ENCODE data around the gene CITED4. TPM values are rescaled to one million over a fixed set of nuclear protein-coding genes. Genes with fewer than 3 reads are reported as not detected.

CITED4 gene
- total and polyA plus RNA-seq, 10 of the 15 experiments (the other 5 are each of a cell fraction or from before 2014, with no cell fraction given): 0.13 to 0.64 (median 0.26) TPM; not detected in 6

GRCh38 chr1:40905061-40905460 lies 42.9 kb upstream of the CITED4 start:
- H4K20me1 ChIP-seq (ENCODE audit: control insufficient read depth, insufficient read depth): no peaks in the 10 kb centered on the region
- no peak for TF ChIP-seq WRNIP1 (IDR thresholded peaks at IDR 0.05; ENCODE audit: borderline replicate concordance, low read depth, low read length)
- TF ChIP-seq EED (IDR thresholded peaks at IDR 0.05; ENCODE audit: low read depth): no peak
- no peak for TF ChIP-seq HDAC6 (IDR thresholded peaks at IDR 0.05; ENCODE audit: unreplicated experiment)
- TF ChIP-seq PML (IDR thresholded peaks at IDR 0.05; ENCODE audit: low read length): no peak
- TF ChIP-seq LARP7 (IDR thresholded peaks at IDR 0.05): no peak
- in situ Hi-C loops (cut with MboI): no loop called here
- H2AFZ ChIP-seq (ENCODE audit: control insufficient read depth, low read depth, low read length): no peak overlapping the region
- no peak overlapping the region for H3K27ac ChIP-seq (ENCODE audit: control insufficient read depth, insufficient read depth)
- SMC1A ChIA-PET (ENCODE audit: uncharacterized antibody, unreplicated experiment): interaction anchor here (0.6 to 1.5 kb wide), 2 partner anchors 21 to 43 kb away, joined by 3 to 4 read pairs; no protein-coding TSS in a partner anchor
- H3K79me2 ChIP-seq (ENCODE audit: control insufficient read depth, insufficient read depth, low read length): no peaks in the 10 kb centered on the region
- POLR2A ChIA-PET: no interaction called here
- H3K9ac ChIP-seq (ENCODE audit: control insufficient read depth, insufficient read depth, low read length): no peak overlapping the region
- ATAC-seq: no peak
- 56% methylated on average over 4 of the region's 4 CpGs for WGBS (ENCODE audit: insufficient coverage, insufficient replicate concordance, low lambda C conversion rate, missing lambda C conversion rate)
- no peaks in the 10 kb centered on the region for H3K36me3 ChIP-seq (ENCODE audit: control insufficient read depth in 2 of 2, insufficient read depth in 2 of 2, low read length in 1 of 2)
- H3K4me1 ChIP-seq (ENCODE audit: control insufficient read depth, insufficient read depth, low read length): no peaks in the 10 kb centered on the region
- RAD21 ChIA-PET (ENCODE audit: unreplicated experiment): no interaction called here
- CTCF ChIA-PET: interaction anchor here (1.2 kb wide), 1 partner anchor 48 kb away, joined by 4 read pairs; no protein-coding TSS in a partner anchor
- H3K4me2 ChIP-seq (ENCODE audit: control insufficient read depth, insufficient read depth): no peak overlapping the region
- H3K27me3 ChIP-seq (replicated peaks in 1 of 2; ENCODE audit: control insufficient read depth in 2 of 2, insufficient read depth in 2 of 2, low read length in 1 of 2): no peaks in the 10 kb centered on the region
- DNase-seq (ENCODE audit: low read depth, low spot score): no peak
- no peaks in the 10 kb centered on the region for H3K9me3 ChIP-seq (replicated peaks; ENCODE audit: control insufficient read depth, insufficient read depth, low read length)
- no peak overlapping the region for H3K4me3 ChIP-seq
- intact Hi-C loops (cut with micrococcal nuclease; ENCODE audit: unreplicated experiment): no loop called here
- FAIRE-seq: no peak
- BruUV-seq (replicated peaks): no TSS peak

- ChIA-PET RAD21 (ENCODE audit: unreplicated experiment) (no interaction called here), CTCF (interaction anchor here (0.6 to 1.1 kb wide), 2 partner anchors 49 to 53 kb away, joined by 3 read pairs; no protein-coding TSS in a partner anchor), SMC1A (ENCODE audit: uncharacterized antibody, unreplicated experiment) (interaction anchor here (0.6 kb wide), 1 partner anchor 22 kb away, joined by 3 read pairs; no protein-coding TSS in a partner anchor), POLR2A (interaction anchor here (0.7 to 1.2 kb wide), 2 partner anchors 14 to 17 kb away, joined by 3 read pairs; no protein-coding TSS in a partner anchor)
- H3K36me3 ChIP-seq (ENCODE audit: control insufficient read depth in 2 of 2, insufficient read depth in 2 of 2, low read length in 1 of 2): no peaks in the 10 kb centered on the region
- H3K9me3 ChIP-seq (replicated peaks; ENCODE audit: control insufficient read depth, insufficient read depth, low read length): no peaks in the 10 kb centered on the region; the same call in 2 of the 3 replicates
- in situ Hi-C loops (cut with MboI) (no loop called here), intact Hi-C loops (cut with micrococcal nuclease; ENCODE audit: unreplicated experiment) (no loop called here)
- no peak overlapping the region for H3K9ac ChIP-seq (ENCODE audit: control insufficient read depth, insufficient read depth, low read length)
- ATAC-seq: no peak
- H3K4me3 ChIP-seq: no peak overlapping the region
- H3K27ac ChIP-seq (ENCODE audit: control insufficient read depth, insufficient read depth): no peak overlapping the region
- BruUV-seq (replicated peaks): no TSS peak
- peaks cover 4% of the 10 kb centered on the region; the same call in 1 of the 2 replicates for H3K4me1 ChIP-seq (ENCODE audit: control insufficient read depth, insufficient read depth, low read length)
- H2AFZ ChIP-seq (ENCODE audit: control insufficient read depth, low read depth, low read length): no peak overlapping the region
- FAIRE-seq: no peak
- WGBS (ENCODE audit: insufficient coverage, insufficient replicate concordance, low lambda C conversion rate, missing lambda C conversion rate): 42% methylated on average over 1 of the region's 1 CpG
- H3K27me3 ChIP-seq (replicated peaks in 1 of 2; ENCODE audit: control insufficient read depth in 2 of 2, insufficient read depth in 2 of 2, low read length in 1 of 2): no peaks in the 10 kb centered on the region
- no peaks in the 10 kb centered on the region for H4K20me1 ChIP-seq (ENCODE audit: control insufficient read depth, insufficient read depth)
- no peak for DNase-seq (ENCODE audit: low read depth, low spot score)
- no peak overlapping the region for H3K4me2 ChIP-seq (ENCODE audit: control insufficient read depth, insufficient read depth)
- H3K79me2 ChIP-seq (ENCODE audit: control insufficient read depth, insufficient read depth, low read length): no peaks in the 10 kb centered on the region
- TF ChIP-seq ZNF592 (IDR thresholded peaks at IDR 0.05): no peak
- TF ChIP-seq E2F8 (IDR thresholded peaks at IDR 0.05; ENCODE audit: low read depth, partially characterized antibody): no peak
- no peak for TF ChIP-seq RELA (IDR thresholded peaks at IDR 0.05; ENCODE audit: borderline replicate concordance, partially characterized antibody)
- no peak for TF ChIP-seq POLR2AphosphoS5 (IDR thresholded peaks at IDR 0.05; ENCODE audit: low read length)
- TF ChIP-seq BCL11A (IDR thresholded peaks at IDR 0.05; ENCODE audit: low read depth, low read length): no peak
- TF ChIP-seq SREBF1 (IDR thresholded peaks at IDR 0.05; ENCODE audit: low read length): no peak
- no peak for TF ChIP-seq HDGF (IDR thresholded peaks at IDR 0.05)
- TF ChIP-seq ZBED1 (IDR thresholded peaks at IDR 0.05; ENCODE audit: borderline replicate concordance): no peak
These were observed 40.9 kb upstream of the CITED4 start for GRCh38 chr1:40903106-40903505.

Data from GM12878 (cell line).